HCT116 (cell line): ENCODE results near the gene ACAN. TPM values are rescaled to one million over a fixed set of nuclear protein-coding genes. Genes with fewer than 3 reads are reported as not detected.

Source experiments
- ATAC-seq: fragments of 200-7000 bp; cut with Tn5 transposase; 2 replicates; pipeline ENCODE4 v1.9.1; 2020; ENCODE audit warnings: mild to moderate bottlenecking, moderate library complexity
- BruUV-seq: library from RNA; stranded (reverse); fragments of 400-500 nt; replicated peaks from 2 replicates; lab custom pipeline; 2021; lab: Mats Ljungman, UMichigan
- CTCF ChIA-PET: fragments of 300-600 bp; sonication (Branson Sonifier 250); formaldehyde crosslinking; loops from one replicate; lab custom pipeline; 2021; ENCODE audit warnings: antibody characterized with exemption; lab: Charles Lee
- POLR2A ChIA-PET: fragments of 300-600, 350-600 bp; sonication (Branson Sonifier 250); formaldehyde crosslinking; loops from one replicate; lab custom pipeline; 2021; ENCODE audit warnings: antibody characterized with exemption; lab: Charles Lee
- RAD21 ChIA-PET, 2 experiments: fragments of 300-600 bp; sonication (Branson Sonifier 250); formaldehyde crosslinking; loops; one replicate each; lab custom pipeline; 2023; ENCODE audit warnings: low total read pairs in 2 of 2; ENCODE audit not compliant: uncharacterized antibody in 2 of 2, unreplicated experiment in 2 of 2, low non-redundant PET in 1 of 2; lab: Charles Lee
- DNase-seq: peaks from one replicate; pipeline ENCODE4 v3.0.0-alpha.2; 2010; ENCODE audit warnings: low read depth, low spot score
- H2AFZ ChIP-seq: fragments of 200-600 bp; shearing (Covaris generic), sonication (generic); 2 replicates; pipeline ENCODE4 v1.6.1; 2017; ENCODE audit warnings: low read depth, mixed run types, mixed read lengths, antibody characterized with exemption, low read length; ENCODE audit not compliant: poor library complexity, severe bottlenecking
- H3K27ac ChIP-seq: 2 replicates; pipeline ENCODE4 v1.5.1; 2012; ENCODE audit warnings: low read depth, low read length
- H3K27me3 ChIP-seq: fragments of 200-600 bp; sonication (generic); 2 replicates; pipeline ENCODE4 v1.6.1; 2016; ENCODE audit warnings: mixed run types, low read length, mixed read lengths; ENCODE audit not compliant: insufficient read depth
- H3K36me3 ChIP-seq, 2 experiments: fragments of 200-500 bp in 1 of 2; fragments of 200-600 bp in 1 of 2; sonication (Bioruptor generic) in 1 of 2; sonication (generic) in 1 of 2; 2 replicates each; pipeline versions ENCODE4 v1.5.1 to v1.6.1; 2014 to 2016; ENCODE audit warnings: low read length in 2 of 2, inconsistent platforms in 1 of 2, mixed read lengths in 1 of 2, mixed run types in 1 of 2; ENCODE audit not compliant: insufficient read depth in 2 of 2, control insufficient read depth in 1 of 2
- H3K4me1 ChIP-seq, 2 experiments: fragments of 200-600 bp in 1 of 2; sonication (generic) in 1 of 2; 2 replicates each; pipeline versions ENCODE4 v1.5.1 to v1.6.1; 2012 to 2017; ENCODE audit warnings: low read length in 2 of 2, inconsistent platforms in 1 of 2, mild to moderate bottlenecking in 1 of 2, mixed read lengths in 1 of 2, mixed run types in 1 of 2, moderate library complexity in 1 of 2; ENCODE audit not compliant: insufficient read depth in 2 of 2, control insufficient read depth in 1 of 2
- H3K4me2 ChIP-seq: fragments of 200-600 bp; sonication (generic); 2 replicates; pipeline ENCODE4 v1.6.1; 2017; ENCODE audit warnings: mixed run types, low read length, mixed read lengths
- H3K4me3 ChIP-seq, 2 experiments: fragments of 200-600 bp in 1 of 2; sonication (generic) in 1 of 2; replicated peaks in 1 of 2; 2 replicates each; pipeline ENCODE4 v1.5.1; 2011 to 2016; ENCODE audit warnings: low read length in 2 of 2, control low read depth in 1 of 2, low read depth in 1 of 2, mild to moderate bottlenecking in 1 of 2, mixed read lengths in 1 of 2, mixed run types in 1 of 2
- H3K79me2 ChIP-seq: fragments of 200-600 bp; sonication (generic); 2 replicates; pipeline ENCODE4 v1.6.1; 2017; ENCODE audit warnings: mild to moderate bottlenecking, mixed run types, low read length, moderate library complexity, mixed read lengths; ENCODE audit not compliant: insufficient read depth
- H3K9ac ChIP-seq: fragments of 200-600 bp; sonication (generic); 2 replicates; pipeline ENCODE4 v1.6.1; 2016; ENCODE audit warnings: low read length, mixed read lengths
- H3K9me2 ChIP-seq: fragments of 200-600 bp; sonication (generic), shearing (Covaris generic); 2 replicates; pipeline ENCODE4 v1.6.1; 2017; ENCODE audit warnings: mixed run types, mild to moderate bottlenecking, moderate library complexity; ENCODE audit not compliant: insufficient read depth
- H3K9me3 ChIP-seq, 2 experiments: fragments of 200-500 bp in 1 of 2; fragments of 200-600 bp in 1 of 2; sonication (Bioruptor generic) in 1 of 2; sonication (generic) in 1 of 2; 2 replicates each; pipeline ENCODE4 v1.6.1; 2014 to 2017; ENCODE audit warnings: low read length in 2 of 2, mixed read lengths in 2 of 2, inconsistent platforms in 1 of 2, low read depth in 1 of 2, mild to moderate bottlenecking in 1 of 2, mixed run types in 1 of 2, moderate library complexity in 1 of 2; ENCODE audit not compliant: control insufficient read depth in 1 of 2, insufficient read depth in 1 of 2
- H4K20me1 ChIP-seq: fragments of 200-600 bp; sonication (generic), shearing (Covaris generic); 2 replicates; pipeline ENCODE4 v1.6.1; 2017; ENCODE audit warnings: mixed run types, mild to moderate bottlenecking, moderate library complexity; ENCODE audit not compliant: insufficient read depth
- CEBPB ChIP-seq: IDR thresholded peaks from 2 replicates; pipeline ENCODE4 v1.6.1; 2012; ENCODE audit warnings: low read depth
- EGR1 ChIP-seq: IDR thresholded peaks from 2 replicates; pipeline ENCODE4 v1.6.1; 2012; ENCODE audit warnings: low read depth
- ELF1 ChIP-seq: IDR thresholded peaks from 2 replicates; pipeline ENCODE4 v1.6.1; 2012; ENCODE audit warnings: low read depth, borderline replicate concordance
- EZH2 ChIP-seq: fragments of 200-600 bp; sonication (generic); IDR thresholded peaks from 2 replicates; pipeline ENCODE4 v1.6.1; 2017; ENCODE audit warnings: antibody characterized with exemption, mixed run types
- EZH2phosphoT487 ChIP-seq: fragments of 200-600 bp; IDR thresholded peaks from 2 replicates; pipeline ENCODE4 v1.6.1; 2018; ENCODE audit warnings: antibody characterized with exemption, borderline replicate concordance
- FOSL1 ChIP-seq: IDR thresholded peaks from 2 replicates; pipeline ENCODE4 v1.6.1; 2012; ENCODE audit warnings: low read depth
- JUND ChIP-seq: IDR thresholded peaks from 2 replicates; pipeline ENCODE4 v1.6.1; 2012
- MAX ChIP-seq: IDR thresholded peaks from 2 replicates; pipeline ENCODE4 v1.6.1; 2012
- SIN3A ChIP-seq: IDR thresholded peaks from 2 replicates; pipeline ENCODE4 v1.6.1; 2012; ENCODE audit warnings: low read depth
- SP1 ChIP-seq: IDR thresholded peaks from 2 replicates; pipeline ENCODE4 v1.6.1; 2012; ENCODE audit warnings: low read depth
- SRF ChIP-seq: IDR thresholded peaks from 2 replicates; pipeline ENCODE4 v1.6.1; 2012; ENCODE audit warnings: low read depth
- TCF7L2 ChIP-seq: IDR thresholded peaks from 2 replicates; pipeline ENCODE4 v1.7.0; 2011; ENCODE audit warnings: borderline replicate concordance, inconsistent platforms; ENCODE audit not compliant: insufficient read depth, insufficient read length; ENCODE audit errors: extremely low read depth
- YY1 ChIP-seq: IDR thresholded peaks from 2 replicates; pipeline ENCODE4 v1.6.1; 2011; ENCODE audit warnings: low read length, low read depth, moderate library complexity, mild to moderate bottlenecking; ENCODE audit not compliant: insufficient replicate concordance; ENCODE audit errors: extremely low read depth
- ZFX ChIP-seq: fragments of 450-650 bp; IDR thresholded peaks from 2 replicates; pipeline ENCODE4 v1.6.1; 2017
- intact Hi-C: fragments of 100-400 bp; cut with micrococcal nuclease; formaldehyde crosslinking; loops from 2 replicates; pipeline ENCODE4 v1.10.0; 2022
- total RNA-seq: library from RNA; stranded (reverse); gene quantifications from one replicate; pipeline ENCODE4 v1.2.1, GENCODE V29; 2021; ENCODE audit not compliant: unreplicated experiment
- TF ChIP-seq, protein P1 (sequence below): IDR thresholded peaks from 2 replicates; pipeline ENCODE4 v1.6.1; 2012
- TF ChIP-seq, protein P2 (sequence below): IDR thresholded peaks from 2 replicates; pipeline ENCODE4 v1.6.1; 2011; ENCODE audit warnings: mild to moderate bottlenecking, low read length, moderate library complexity; ENCODE audit not compliant: insufficient replicate concordance; ENCODE audit errors: extremely low read depth
- TF ChIP-seq, protein P3 (sequence below), 3 experiments: fragments of 200-600 bp in 1 of 3; sonication (generic) in 1 of 3; IDR thresholded peaks in 2 of 3; conservative IDR thresholded peaks in 1 of 3; 2 replicates each; pipeline ENCODE4 v1.5.1; 2012 to 2017; ENCODE audit warnings: low read depth in 2 of 3, low read length in 2 of 3, antibody characterized with exemption in 1 of 3, borderline replicate concordance in 1 of 3, control low read depth in 1 of 3, mild to moderate bottlenecking in 1 of 3, mixed read lengths in 1 of 3, mixed run types in 1 of 3, moderate library complexity in 1 of 3; ENCODE audit not compliant: insufficient read depth in 1 of 3

Gene ACAN
- total RNA-seq, 1 experiment from 2014 or later: not detected

GRCh38 chr15:88872706-88873105 is 69.5 kb downstream of the ACAN start:
- H4K20me1 ChIP-seq: no peaks in the 10 kb centered on the region
- RAD21 ChIA-PET: no interaction called here
- no peaks in the 10 kb centered on the region for H3K79me2 ChIP-seq
- no peaks in the 10 kb centered on the region for H3K9me3 ChIP-seq
- DNase-seq: no peak
- no peak for TF ChIP-seq SRF
- TF ChIP-seq TCF7L2: no peak
- TF ChIP-seq EZH2: no peak
- TF ChIP-seq ZFX: no peak
- no peak for TF ChIP-seq EGR1
- TF ChIP-seq EZH2phosphoT487: no peak
- TF ChIP-seq, protein P1, sequence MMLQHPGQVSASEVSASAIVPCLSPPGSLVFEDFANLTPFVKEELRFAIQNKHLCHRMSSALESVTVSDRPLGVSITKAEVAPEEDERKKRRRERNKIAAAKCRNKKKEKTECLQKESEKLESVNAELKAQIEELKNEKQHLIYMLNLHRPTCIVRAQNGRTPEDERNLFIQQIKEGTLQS: no peak
- no peak for TF ChIP-seq CEBPB
- no peak for ATAC-seq
- BruUV-seq: no TSS peak
- no peak overlapping the region for H3K27ac ChIP-seq
- no peak overlapping the region for H2AFZ ChIP-seq
- CTCF ChIA-PET: no interaction called here
- POLR2A ChIA-PET: no interaction called here
- H3K36me3 ChIP-seq: no peaks in the 10 kb centered on the region
- no peaks in the 10 kb centered on the region for H3K9me2 ChIP-seq
- no peak overlapping the region for H3K4me2 ChIP-seq
- no peak overlapping the region for H3K4me3 ChIP-seq
- no peak overlapping the region for H3K9ac ChIP-seq
- peaks cover 4% of the 10 kb centered on the region; the same call in 1 of the 2 replicates for H3K27me3 ChIP-seq
- intact Hi-C loops: no loop called here
- H3K4me1 ChIP-seq: peaks cover 0 to 3% of the 10 kb centered on the region in 2 experiments; a peak in 1 of 4 replicates

- no peaks in the 10 kb centered on the region for H3K9me3 ChIP-seq
- intact Hi-C loops: no loop called here
- no peak overlapping the region for H3K27ac ChIP-seq
- H3K4me1 ChIP-seq: peaks cover 0 to 3% of the 10 kb centered on the region in 2 experiments; a peak in 1 of 4 replicates
- no peak overlapping the region for H2AFZ ChIP-seq
- BruUV-seq: no TSS peak
- no peak overlapping the region for H3K4me3 ChIP-seq
- no peaks in the 10 kb centered on the region for H3K9me2 ChIP-seq
- ChIA-PET RAD21 (no interaction called here), CTCF (no interaction called here), POLR2A (no interaction called here)
- peaks cover 2% of the 10 kb centered on the region; the same call in 1 of the 2 replicates for H3K27me3 ChIP-seq
- no peaks in the 10 kb centered on the region for H4K20me1 ChIP-seq
- no peaks in the 10 kb centered on the region for H3K79me2 ChIP-seq
- H3K4me2 ChIP-seq: no peak overlapping the region
- DNase-seq (no peak), ATAC-seq (no peak)
- no peaks in the 10 kb centered on the region for H3K36me3 ChIP-seq
- no peak overlapping the region for H3K9ac ChIP-seq
- TF ChIP-seq SIN3A: no peak
- TF ChIP-seq, protein P2, sequence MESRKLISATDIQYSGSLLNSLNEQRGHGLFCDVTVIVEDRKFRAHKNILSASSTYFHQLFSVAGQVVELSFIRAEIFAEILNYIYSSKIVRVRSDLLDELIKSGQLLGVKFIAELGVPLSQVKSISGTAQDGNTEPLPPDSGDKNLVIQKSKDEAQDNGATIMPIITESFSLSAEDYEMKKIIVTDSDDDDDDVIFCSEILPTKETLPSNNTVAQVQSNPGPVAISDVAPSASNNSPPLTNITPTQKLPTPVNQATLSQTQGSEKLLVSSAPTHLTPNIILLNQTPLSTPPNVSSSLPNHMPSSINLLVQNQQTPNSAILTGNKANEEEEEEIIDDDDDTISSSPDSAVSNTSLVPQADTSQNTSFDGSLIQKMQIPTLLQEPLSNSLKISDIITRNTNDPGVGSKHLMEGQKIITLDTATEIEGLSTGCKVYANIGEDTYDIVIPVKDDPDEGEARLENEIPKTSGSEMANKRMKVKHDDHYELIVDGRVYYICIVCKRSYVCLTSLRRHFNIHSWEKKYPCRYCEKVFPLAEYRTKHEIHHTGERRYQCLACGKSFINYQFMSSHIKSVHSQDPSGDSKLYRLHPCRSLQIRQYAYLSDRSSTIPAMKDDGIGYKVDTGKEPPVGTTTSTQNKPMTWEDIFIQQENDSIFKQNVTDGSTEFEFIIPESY: no peak
- TF ChIP-seq YY1: no peak
- TF ChIP-seq ELF1: no peak
- TF ChIP-seq, protein P3, sequence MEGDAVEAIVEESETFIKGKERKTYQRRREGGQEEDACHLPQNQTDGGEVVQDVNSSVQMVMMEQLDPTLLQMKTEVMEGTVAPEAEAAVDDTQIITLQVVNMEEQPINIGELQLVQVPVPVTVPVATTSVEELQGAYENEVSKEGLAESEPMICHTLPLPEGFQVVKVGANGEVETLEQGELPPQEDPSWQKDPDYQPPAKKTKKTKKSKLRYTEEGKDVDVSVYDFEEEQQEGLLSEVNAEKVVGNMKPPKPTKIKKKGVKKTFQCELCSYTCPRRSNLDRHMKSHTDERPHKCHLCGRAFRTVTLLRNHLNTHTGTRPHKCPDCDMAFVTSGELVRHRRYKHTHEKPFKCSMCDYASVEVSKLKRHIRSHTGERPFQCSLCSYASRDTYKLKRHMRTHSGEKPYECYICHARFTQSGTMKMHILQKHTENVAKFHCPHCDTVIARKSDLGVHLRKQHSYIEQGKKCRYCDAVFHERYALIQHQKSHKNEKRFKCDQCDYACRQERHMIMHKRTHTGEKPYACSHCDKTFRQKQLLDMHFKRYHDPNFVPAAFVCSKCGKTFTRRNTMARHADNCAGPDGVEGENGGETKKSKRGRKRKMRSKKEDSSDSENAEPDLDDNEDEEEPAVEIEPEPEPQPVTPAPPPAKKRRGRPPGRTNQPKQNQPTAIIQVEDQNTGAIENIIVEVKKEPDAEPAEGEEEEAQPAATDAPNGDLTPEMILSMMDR (IDR thresholded peaks at IDR 0.05 in 2 of 3, conservative IDR thresholded peaks at IDR 0.05 in 1 of 3; ENCODE audit: borderline replicate concordance in 1 of 3, insufficient read depth in 1 of 3, low read depth in 2 of 3, low read length in 2 of 3): no peak
- TF ChIP-seq SRF: no peak
- no peak for TF ChIP-seq SP1
- TF ChIP-seq EGR1: no peak
- no peak for TF ChIP-seq JUND
- TF ChIP-seq, protein P1: no peak
- no peak for TF ChIP-seq EZH2
- no peak for TF ChIP-seq FOSL1
- TF ChIP-seq EZH2phosphoT487: no peak
- no peak for TF ChIP-seq MAX
These were observed 70.5 kb downstream of the ACAN start for GRCh38 chr15:88873786-88874185.
